T-helper 2 cell treated with Interferon-gamma antibody and Interleukin-4, amounts not matched to agents 5 μg/mL and 100 μg/mL, for 36 hours (primary cell): ENCODE data around the gene C1QTNF5.

Experiments used
- DNase-seq: peaks from one replicate; pipeline ENCODE4 v3.0.0; 2021; ENCODE audit warnings: low spot score
- H3K27ac Mint-ChIP-seq: one replicate; pipeline ENCODE4 v1.8.0; 2021; ENCODE audit warnings: mild to moderate bottlenecking, mixed read lengths
- H3K27me3 Mint-ChIP-seq: one replicate; pipeline ENCODE4 v1.8.0; 2021; ENCODE audit warnings: low read depth, mixed read lengths
- H3K36me3 Mint-ChIP-seq: one replicate; pipeline ENCODE4 v1.8.0; 2021; ENCODE audit warnings: low read depth, mixed read lengths
- H3K4me1 Mint-ChIP-seq: one replicate; pipeline ENCODE4 v1.8.0; 2021; ENCODE audit warnings: low read depth, mixed read lengths
- H3K4me3 Mint-ChIP-seq: one replicate; pipeline ENCODE4 v1.8.0; 2022; ENCODE audit warnings: mild to moderate bottlenecking, moderate library complexity, mixed read lengths
- H3K9me3 Mint-ChIP-seq: one replicate; pipeline ENCODE4 v1.8.0; 2021; ENCODE audit warnings: mixed read lengths

C1QTNF5 gene

DNA sequence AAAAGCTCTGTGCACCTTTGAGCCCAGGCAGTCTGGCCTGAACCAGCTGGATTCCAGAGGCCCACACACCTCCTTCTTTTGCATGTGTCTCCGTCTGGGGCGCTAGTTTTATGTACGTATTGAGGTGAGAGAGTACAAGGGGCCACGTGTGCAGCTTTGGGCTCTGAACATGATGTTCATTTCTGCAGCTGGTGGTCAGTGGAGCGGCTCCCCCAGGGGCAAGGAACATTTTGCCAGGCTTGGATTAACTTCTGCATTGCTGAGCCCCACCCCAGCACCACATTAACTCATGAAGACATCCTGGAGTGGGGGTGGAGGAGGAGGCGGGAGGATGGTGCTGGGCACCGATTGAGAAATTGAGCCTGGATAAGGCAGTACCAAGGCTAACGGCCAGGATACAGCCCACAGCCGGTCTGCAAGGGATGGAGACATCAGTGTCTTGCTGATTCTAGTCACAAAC lies 27.0 kb upstream of the C1QTNF5 start:
- Mint-ChIP-seq H3K36me3 (no peaks in the 10 kb centered on the region), H3K27ac (no peak overlapping the region), H3K4me1 (peaks cover 5% of the 10 kb centered on the region), H3K4me3 (no peak overlapping the region), H3K27me3 (peaks cover 28% of the 10 kb centered on the region), H3K9me3 (no peaks in the 10 kb centered on the region)
- DNase-seq: no peak

DNA sequence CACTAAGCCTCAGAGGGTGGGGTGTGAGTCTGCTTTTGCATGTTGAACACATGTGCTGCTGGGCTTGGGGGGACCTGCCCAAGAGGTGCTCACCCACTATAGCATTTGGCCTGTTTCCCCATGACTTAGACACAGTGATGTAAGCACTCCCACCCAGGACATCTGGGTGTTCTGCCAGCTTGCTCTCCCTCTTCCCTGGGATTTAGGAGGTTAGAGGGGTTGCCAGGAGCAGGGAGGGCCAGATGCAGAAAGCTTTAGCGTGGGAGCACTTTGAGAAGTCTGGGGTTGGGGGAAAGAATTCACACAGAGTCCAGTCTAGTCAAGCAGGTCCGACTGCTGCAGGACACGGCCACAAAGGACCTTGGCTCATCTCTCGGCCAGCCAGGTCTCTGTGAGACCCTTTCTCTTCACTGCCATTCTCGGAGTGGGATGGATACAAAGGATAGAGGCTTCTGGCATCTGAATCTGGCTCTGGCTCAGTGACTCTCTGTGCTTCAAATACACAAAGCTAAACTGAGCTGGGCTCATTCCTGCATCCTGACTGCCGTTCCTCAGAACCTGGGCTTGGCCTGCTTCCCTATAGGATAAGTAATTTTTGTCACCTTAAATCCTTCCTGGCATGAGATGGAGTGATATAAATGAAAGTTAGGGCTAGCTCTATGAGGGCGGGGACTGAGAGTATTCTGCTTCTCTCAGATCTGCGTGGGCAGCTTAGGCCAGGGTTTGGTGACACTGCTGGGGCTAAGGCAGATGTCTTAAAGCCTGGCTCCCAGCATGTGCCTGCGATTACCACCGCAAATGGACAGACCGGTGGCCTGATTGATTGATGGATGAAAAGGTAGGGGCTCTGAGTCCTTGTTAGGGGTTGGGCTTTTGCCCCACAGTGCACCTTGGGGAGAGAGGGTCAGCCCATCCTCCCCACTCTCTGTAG lies 26.3 kb upstream of the C1QTNF5 start:
- Mint-ChIP-seq H3K27ac (no peak overlapping the region), H3K4me3 (no peak overlapping the region), H3K27me3 (peaks cover 35% of the 10 kb centered on the region), H3K4me1 (peaks cover 5% of the 10 kb centered on the region), H3K36me3 (no peaks in the 10 kb centered on the region), H3K9me3 (no peaks in the 10 kb centered on the region)
- no peak for DNase-seq

DNA sequence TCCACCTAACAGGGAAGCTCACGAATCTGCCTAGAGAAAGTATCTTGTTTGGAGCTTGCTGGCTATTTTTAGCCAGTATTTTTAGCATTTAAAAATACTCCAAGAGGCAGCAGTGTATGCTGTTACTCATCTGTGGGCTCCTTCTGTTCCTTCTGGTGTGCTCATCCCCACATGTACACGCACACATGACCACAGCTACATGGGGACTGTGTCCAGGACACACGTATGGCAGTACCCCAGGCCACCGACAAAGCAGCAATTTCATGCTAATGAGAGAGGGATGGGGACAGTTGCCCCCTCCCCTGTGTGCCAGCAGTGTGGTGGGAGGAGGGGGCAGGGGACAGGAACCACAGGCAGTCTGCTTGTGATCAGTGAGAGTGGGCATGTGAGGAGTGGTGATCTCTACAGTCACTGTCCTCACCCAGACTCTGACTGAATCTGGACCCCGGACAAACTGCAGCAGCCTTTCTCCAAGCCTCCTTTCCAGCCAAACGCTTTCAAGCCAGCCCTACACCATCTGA lies 24.4 kb upstream of the C1QTNF5 start:
- Mint-ChIP-seq H3K4me1 (peaks cover 5% of the 10 kb centered on the region), H3K9me3 (no peaks in the 10 kb centered on the region), H3K36me3 (no peaks in the 10 kb centered on the region), H3K4me3 (peak overlapping the region; percentile 87), H3K27me3 (peaks cover 35% of the 10 kb centered on the region), H3K27ac (no peak overlapping the region)
- no peak for DNase-seq

- peaks cover 35% of the 10 kb centered on the region for H3K27me3 Mint-ChIP-seq
- peaks cover 10% of the 10 kb centered on the region for H3K4me1 Mint-ChIP-seq
- H3K4me3 Mint-ChIP-seq: peak overlapping the region; percentile 87
- no peak overlapping the region for H3K27ac Mint-ChIP-seq
- H3K36me3 Mint-ChIP-seq: no peaks in the 10 kb centered on the region
- DNase-seq: peak; percentile 60
- no peaks in the 10 kb centered on the region for H3K9me3 Mint-ChIP-seq
These were observed 23.3 kb upstream of the C1QTNF5 start for GRCh38 chr11:119363851-119364590.

GRCh38 chr11:119363081-119363850 lies 22.6 kb upstream of the C1QTNF5 start:
- Mint-ChIP-seq H3K27me3 (peaks cover 35% of the 10 kb centered on the region), H3K36me3 (no peaks in the 10 kb centered on the region), H3K4me3 (peak overlapping the region; percentile 36)

DNA sequence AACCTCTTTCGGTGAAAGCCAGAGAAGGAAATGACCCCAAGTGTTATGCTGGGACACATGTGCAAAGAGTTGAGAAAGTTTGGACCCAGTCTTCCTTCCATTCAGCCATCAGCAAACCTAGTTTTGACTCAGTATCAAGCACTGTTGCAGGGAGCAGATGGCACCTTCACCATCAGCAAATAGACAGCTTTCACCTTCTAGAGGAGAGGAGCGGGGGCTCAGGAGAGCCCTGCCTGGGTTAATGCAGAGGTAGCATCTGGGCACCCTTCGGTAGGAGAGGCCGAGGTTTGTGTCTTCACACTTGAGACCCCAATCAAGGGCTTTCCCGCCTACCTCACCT lies 22.0 kb upstream of the C1QTNF5 start:
- no peak overlapping the region for H3K4me3 Mint-ChIP-seq
- no peaks in the 10 kb centered on the region for H3K36me3 Mint-ChIP-seq
- H3K27me3 Mint-ChIP-seq: peaks cover 35% of the 10 kb centered on the region

More at GRCh38 chr11:119363081-119363850, 22.6 kb upstream of the C1QTNF5 start:
- H3K4me1 Mint-ChIP-seq: peaks cover 10% of the 10 kb centered on the region
- no peak overlapping the region for H3K27ac Mint-ChIP-seq
- no peaks in the 10 kb centered on the region for H3K9me3 Mint-ChIP-seq
- no peak for DNase-seq

GRCh38 chr11:119361941-119362725 lies 21.4 kb upstream of the C1QTNF5 start:
- DNase-seq: no peak
- Mint-ChIP-seq H3K9me3 (no peaks in the 10 kb centered on the region), H3K4me1 (peaks cover 10% of the 10 kb centered on the region), H3K27me3 (peaks cover 33% of the 10 kb centered on the region), H3K36me3 (no peaks in the 10 kb centered on the region), H3K27ac (no peak overlapping the region), H3K4me3 (no peak overlapping the region)

More for the DNA sequence above, 22.0 kb upstream of the C1QTNF5 start:
- peaks cover 10% of the 10 kb centered on the region for H3K4me1 Mint-ChIP-seq
- H3K9me3 Mint-ChIP-seq: no peaks in the 10 kb centered on the region
- no peak overlapping the region for H3K27ac Mint-ChIP-seq
- no peak for DNase-seq

- Mint-ChIP-seq H3K9me3 (no peaks in the 10 kb centered on the region), H3K27me3 (peaks cover 26% of the 10 kb centered on the region), H3K27ac (no peak overlapping the region), H3K36me3 (no peaks in the 10 kb centered on the region), H3K4me3 (no peak overlapping the region), H3K4me1 (peaks cover 13% of the 10 kb centered on the region)
- peak; percentile 63 for DNase-seq
These were observed 20.5 kb upstream of the C1QTNF5 start for GRCh38 chr11:119361056-119361787.

- H3K4me1 Mint-ChIP-seq: peaks cover 13% of the 10 kb centered on the region
- H3K36me3 Mint-ChIP-seq: no peaks in the 10 kb centered on the region
- H3K9me3 Mint-ChIP-seq: no peaks in the 10 kb centered on the region
- H3K4me3 Mint-ChIP-seq: no peak overlapping the region
- H3K27ac Mint-ChIP-seq: no peak overlapping the region
- H3K27me3 Mint-ChIP-seq: peaks cover 19% of the 10 kb centered on the region
- DNase-seq: no peak
These were observed 18.9 kb upstream of the C1QTNF5 start for GRCh38 chr11:119359365-119360214.

GRCh38 chr11:119357074-119357473 lies 16.4 kb upstream of the C1QTNF5 start:
- Mint-ChIP-seq H3K27ac (no peak overlapping the region), H3K36me3 (no peaks in the 10 kb centered on the region), H3K27me3 (peaks cover 13% of the 10 kb centered on the region)

GRCh38 chr11:119356349-119357031 lies 15.8 kb upstream of the C1QTNF5 start:
- peaks cover 17% of the 10 kb centered on the region for H3K27me3 Mint-ChIP-seq
- peak; percentile 66 for DNase-seq
- peaks cover 9% of the 10 kb centered on the region for H3K4me1 Mint-ChIP-seq
- peak overlapping the region; percentile 70 for H3K27ac Mint-ChIP-seq
- peak overlapping the region; percentile 91 for H3K4me3 Mint-ChIP-seq
- no peaks in the 10 kb centered on the region for H3K9me3 Mint-ChIP-seq
- no peaks in the 10 kb centered on the region for H3K36me3 Mint-ChIP-seq

More at GRCh38 chr11:119357074-119357473, 16.4 kb upstream of the C1QTNF5 start:
- DNase-seq: no peak
- peak overlapping the region; percentile 69 for H3K4me3 Mint-ChIP-seq
- peaks cover 9% of the 10 kb centered on the region for H3K4me1 Mint-ChIP-seq
- H3K9me3 Mint-ChIP-seq: no peaks in the 10 kb centered on the region
